Kidney (tissue), 14 donors: Measurements from ENCODE around the gene ZNF579. TPM values are rescaled to one million over a fixed set of nuclear protein-coding genes. Genes with fewer than 3 reads are reported as not detected.

Experiments used
- DNase-seq, 5 donors: peaks; one replicate each; pipeline ENCODE4 v3.0.0-alpha.2; 2013 to 2020
- FAIRE-seq: peaks from 2 replicates; lab custom pipeline; 2012; peaks lifted over from hg19 to GRCh38; lab: Jason Lieb, UNC
- H3K27ac ChIP-seq, 2 donors: one replicate each; pipeline ENCODE4 v1.7.0; 2013; ENCODE audit warnings: low read depth in 2 of 2, low read length in 2 of 2, inconsistent platforms in 1 of 2
- H3K27me3 ChIP-seq: one replicate; pipeline ENCODE4 v1.7.1; 2013; ENCODE audit warnings: low read length, inconsistent platforms; ENCODE audit not compliant: control insufficient read depth, insufficient read depth
- H3K36me3 ChIP-seq, 3 donors: one replicate each; pipeline versions ENCODE4 v1.7.0 to v1.7.1; 2013; ENCODE audit warnings: low read length in 3 of 3, control low read depth in 1 of 3, inconsistent platforms in 1 of 3; ENCODE audit not compliant: insufficient read depth in 3 of 3, control insufficient read depth in 2 of 3
- H3K4me1 ChIP-seq, 3 donors: one replicate each; pipeline versions ENCODE4 v1.7.0 to v1.7.1; 2013; ENCODE audit warnings: low read length in 3 of 3, inconsistent platforms in 1 of 3, low read depth in 1 of 3; ENCODE audit not compliant: control insufficient read depth in 2 of 3, insufficient read depth in 2 of 3
- H3K4me3 ChIP-seq, 3 donors: one replicate each; pipeline versions ENCODE4 v1.7.0 to v1.8.1; 2013; ENCODE audit warnings: low read length in 3 of 3, control low read depth in 1 of 3, inconsistent platforms in 1 of 3
- H3K9ac ChIP-seq, 3 donors: one replicate each; pipeline versions ENCODE4 v1.7.0 to v1.7.1; 2013; ENCODE audit warnings: low read length in 3 of 3, control low read depth in 1 of 3, inconsistent platforms in 1 of 3
- H3K9me3 ChIP-seq, 3 donors: one replicate each; pipeline versions ENCODE4 v1.7.0 to v1.7.1; 2013; ENCODE audit warnings: low read length in 3 of 3, control low read depth in 1 of 3, inconsistent platforms in 1 of 3; ENCODE audit not compliant: control insufficient read depth in 2 of 3, insufficient read depth in 1 of 3
- CTCF ChIP-seq: IDR thresholded peaks from 3 replicates; pipeline ENCODE4 v1.5.1; 2012; ENCODE audit warnings: mild to moderate bottlenecking, moderate library complexity, borderline replicate concordance; ENCODE audit not compliant: insufficient read depth; ENCODE audit errors: extremely low read depth
- intact Hi-C: fragments of 100-400 bp; cut with DNase I; formaldehyde crosslinking; loops from one replicate; pipeline ENCODE4 v1.11.1; 2022
- polyA plus RNA-seq: library from polyadenylated mRNA; stranded (reverse); fragments of 350-450 nt; fragmentation: Illumina TruSeq; extraction: RNeasy Lipid Tissue Mini Kit (QIAGEN cat#74804); gene quantifications from one replicate; pipeline ENCODE4 v1.2.3, GENCODE V29; 2014; ENCODE audit warnings: low read depth, low replicate concordance; ENCODE audit not compliant: insufficient read depth
- total RNA-seq: library from RNA; stranded (reverse); fragmentation: NEBNext Ultra II Directional; extraction: Animal tissue kit (Norgen Biotek cat#: 25700); gene quantifications from one replicate; pipeline ENCODE4 v1.2.1, GENCODE V29; 2021
- donor health status: control.
- donor health status: control.
- donor health status: control.
- donor health status: control.
- donor health status: control.
- donor health status: DM: yes; HTN: yes; CAD: no.
- donor health status: Normal renal cell carcinoma (clear cell type).

ZNF579 gene
- total and polyA plus RNA-seq, 2 donors from 2014 or later, result 10.9 to 16.6 TPM

GRCh38 chr19:55594996-55595545, 14.4 kb upstream of the ZNF579 start:
- FAIRE-seq, result no peak
- intact Hi-C loops, result no loop called here
- H3K9me3 ChIP-seq, result no peaks in the 10 kb centered on the region

GRCh38 chr19:55593096-55593772, 12.6 kb upstream of the ZNF579 start:
- intact Hi-C loops, result no loop called here
- DNase-seq (no peak), FAIRE-seq (no peak)
- H3K4me3 ChIP-seq, result no peak overlapping the region
- no peaks in the 10 kb centered on the region for H3K4me1 ChIP-seq
- no peaks in the 10 kb centered on the region for H3K9me3 ChIP-seq
- H3K36me3 ChIP-seq, result peaks cover 0 to 10% (median 3%) of the 10 kb centered on the region in 3 donors
- no peak overlapping the region for H3K9ac ChIP-seq
- TF ChIP-seq CTCF, result no peak
- H3K27ac ChIP-seq, result no peak overlapping the region
- H3K27me3 ChIP-seq, result no peaks in the 10 kb centered on the region

More at GRCh38 chr19:55594996-55595545, 14.4 kb upstream of the ZNF579 start:
- no peak overlapping the region for H3K9ac ChIP-seq
- no peak overlapping the region for H3K4me3 ChIP-seq
- TF ChIP-seq CTCF, result no peak
- H3K27me3 ChIP-seq, result no peaks in the 10 kb centered on the region
- H3K36me3 ChIP-seq, result peaks cover 0 to 10% (median 3%) of the 10 kb centered on the region in 3 donors
- H3K27ac ChIP-seq, result no peak overlapping the region
- no peak for DNase-seq
- H3K4me1 ChIP-seq, result no peaks in the 10 kb centered on the region

- FAIRE-seq (no peak), DNase-seq (no peak)
- H3K9me3 ChIP-seq, result no peaks in the 10 kb centered on the region
- intact Hi-C loops, result no loop called here
- H3K27me3 ChIP-seq, result no peaks in the 10 kb centered on the region
- no peak overlapping the region for H3K9ac ChIP-seq
- no peak for TF ChIP-seq CTCF
- peaks cover 0 to 10% (median 3%) of the 10 kb centered on the region in 3 donors for H3K36me3 ChIP-seq
- H3K4me3 ChIP-seq, result no peak overlapping the region
- no peak overlapping the region for H3K27ac ChIP-seq
- H3K4me1 ChIP-seq, result no peaks in the 10 kb centered on the region
These were observed 11.9 kb upstream of the ZNF579 start for GRCh38 chr19:55592391-55593090.
